T-helper 17 cell (primary cell): Measurements from ENCODE around the gene FAM174B. TPM values are rescaled to one million over a fixed set of nuclear protein-coding genes. Genes with fewer than 3 reads are reported as not detected.

Experiments
- ATAC-seq: fragments of 150-1000 bp; cut with Tn5 transposase; 2 replicates; pipeline ENCODE4 v1.10.0; 2021; ENCODE audit warnings: mild to moderate bottlenecking, moderate library complexity
- DNase-seq, 3 donors: peaks; one replicate each; pipeline versions ENCODE4 v3.0.0 to v3.0.0-alpha.2; 2020 to 2021
- H3K9me3 ChIP-seq: one replicate; pipeline ENCODE4 v1.7.0; 2013; ENCODE audit warnings: low read length, mild to moderate bottlenecking; ENCODE audit not compliant: control insufficient read depth, poor library complexity, severe bottlenecking
- H3K27ac Mint-ChIP-seq: one replicate; pipeline ENCODE4 v1.8.0; 2022; ENCODE audit warnings: mild to moderate bottlenecking, moderate library complexity, mixed read lengths
- H3K27me3 Mint-ChIP-seq: one replicate; pipeline ENCODE4 v1.8.0; 2022; ENCODE audit warnings: mixed read lengths
- H3K36me3 Mint-ChIP-seq: one replicate; pipeline ENCODE4 v1.8.0; 2022; ENCODE audit warnings: low read depth, mixed read lengths
- H3K4me1 Mint-ChIP-seq: one replicate; pipeline ENCODE4 v1.8.0; 2022; ENCODE audit warnings: mild to moderate bottlenecking, mixed read lengths
- H3K4me3 Mint-ChIP-seq: one replicate; pipeline ENCODE4 v1.8.0; 2022; ENCODE audit warnings: mild to moderate bottlenecking, moderate library complexity, mixed read lengths
- total RNA-seq, 4 donors: library from RNA in 2 of 4; stranded (reverse) in 2 of 4; gene quantifications; one replicate each; pipeline ENCODE4 v1.2.3 and lab custom pipeline; 2022 to 2026

FAM174B gene
- total RNA-seq, 2 donors from 2014 or later, result 3.5 to 4.3 TPM

DNA sequence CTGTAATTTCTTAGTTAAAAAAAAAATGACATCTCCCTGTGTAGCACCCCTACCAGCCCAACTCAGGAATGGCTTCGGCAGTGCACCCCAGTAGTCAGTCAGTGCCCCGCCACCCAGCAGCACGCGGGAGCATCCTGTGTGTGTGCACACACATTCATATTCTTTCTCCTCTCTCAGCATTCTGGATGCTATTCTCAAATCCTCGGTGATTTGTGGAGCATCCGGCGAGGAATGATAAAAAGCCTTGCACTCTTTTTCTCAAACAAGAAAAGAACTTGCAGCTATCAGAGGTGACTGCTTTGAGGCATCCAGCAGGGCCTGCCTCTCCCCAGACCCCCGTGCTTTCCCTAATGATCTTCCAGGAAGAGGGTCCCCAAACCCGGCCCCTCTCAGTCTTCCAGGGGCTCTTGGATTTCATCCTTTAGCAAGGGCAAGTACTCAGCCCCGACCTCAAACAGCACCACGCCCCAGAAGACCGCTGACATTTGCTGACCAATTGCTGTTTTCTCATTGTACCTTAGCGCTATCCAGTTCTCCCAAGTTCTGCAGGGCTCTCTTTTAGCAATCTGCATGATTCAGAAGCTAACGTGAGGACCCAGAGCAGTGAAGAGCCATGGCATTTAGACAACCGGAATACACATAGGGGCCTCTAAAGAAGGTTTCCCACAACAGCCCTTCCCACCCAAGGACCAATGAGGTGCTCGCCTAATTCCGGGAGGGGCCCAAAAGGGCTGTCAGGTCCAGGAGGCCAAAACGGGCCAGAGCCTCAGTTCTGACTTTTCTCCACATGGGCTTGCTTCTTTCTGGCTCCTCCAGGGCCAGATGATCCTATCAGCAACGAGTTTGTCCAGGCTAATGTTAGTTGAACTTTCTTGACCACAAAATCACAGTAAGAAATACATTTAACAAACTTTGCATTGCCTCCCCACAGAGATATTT, 72.2 kb downstream of the FAM174B start:
- H3K36me3 Mint-ChIP-seq, result no peaks in the 10 kb centered on the region
- no peak for DNase-seq
- H3K4me3 Mint-ChIP-seq, result no peak overlapping the region
- no peak for ATAC-seq
- peaks cover 52% of the 10 kb centered on the region for H3K27me3 Mint-ChIP-seq
- peaks cover 2% of the 10 kb centered on the region for H3K4me1 Mint-ChIP-seq
- H3K27ac Mint-ChIP-seq, result no peak overlapping the region
- H3K9me3 ChIP-seq, result no peaks in the 10 kb centered on the region

DNA sequence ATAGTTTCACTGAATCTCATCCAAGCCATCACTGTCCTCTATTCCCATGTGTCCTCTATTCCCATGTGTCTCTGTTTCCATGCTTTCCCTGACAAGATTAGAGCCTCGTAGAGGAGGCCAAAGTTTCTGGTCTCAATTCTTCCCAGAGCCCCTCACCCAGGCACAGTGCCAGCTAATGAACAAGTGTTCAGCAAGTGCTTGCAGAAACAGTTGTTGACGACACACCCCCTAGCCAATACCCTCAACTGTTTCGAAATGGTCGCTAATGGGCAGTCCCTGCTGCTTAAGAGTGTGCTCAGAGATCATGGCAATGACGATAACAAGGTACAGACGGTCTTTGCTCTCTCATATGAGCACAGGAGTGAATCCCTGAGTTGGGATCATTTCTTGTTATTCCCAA, 73.4 kb downstream of the FAM174B start:
- DNase-seq, result no peak
- peaks cover 2% of the 10 kb centered on the region for H3K4me1 Mint-ChIP-seq
- no peaks in the 10 kb centered on the region for H3K9me3 ChIP-seq
- H3K4me3 Mint-ChIP-seq, result no peak overlapping the region
- ATAC-seq, result no peak
- H3K27ac Mint-ChIP-seq, result no peak overlapping the region
- H3K27me3 Mint-ChIP-seq, result peaks cover 49% of the 10 kb centered on the region
- no peaks in the 10 kb centered on the region for H3K36me3 Mint-ChIP-seq

DNA sequence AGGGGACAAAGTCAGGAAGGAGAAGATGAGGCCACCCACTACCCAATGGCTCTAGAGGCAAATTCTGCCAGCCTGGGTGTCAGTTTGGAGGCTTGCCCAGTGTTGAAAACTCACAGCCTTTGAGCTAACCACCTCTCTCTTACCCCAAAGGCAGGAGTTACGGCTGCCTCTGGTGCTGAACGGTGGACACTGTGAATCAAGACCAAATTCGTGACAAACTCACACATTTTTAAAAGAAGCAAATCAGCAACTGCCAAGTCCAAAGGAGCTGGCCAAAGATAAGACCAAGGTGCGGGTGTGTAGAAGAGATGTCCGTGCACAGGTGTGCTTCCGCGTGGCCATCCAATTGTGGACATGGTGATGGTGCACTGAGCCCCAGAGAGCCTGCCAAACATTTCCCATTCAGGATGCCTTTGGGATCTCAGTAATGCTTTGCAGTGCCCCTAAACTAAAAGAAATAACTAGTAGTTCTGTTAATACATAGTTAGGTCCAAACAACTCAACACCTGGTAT, 74.6 kb downstream of the FAM174B start:
- no peaks in the 10 kb centered on the region for H3K9me3 ChIP-seq
- Mint-ChIP-seq H3K27me3 (peaks cover 44% of the 10 kb centered on the region), H3K27ac (no peak overlapping the region), H3K36me3 (no peaks in the 10 kb centered on the region), H3K4me1 (peaks cover 2% of the 10 kb centered on the region), H3K4me3 (no peak overlapping the region)
- DNase-seq (no peak), ATAC-seq (no peak)

DNA sequence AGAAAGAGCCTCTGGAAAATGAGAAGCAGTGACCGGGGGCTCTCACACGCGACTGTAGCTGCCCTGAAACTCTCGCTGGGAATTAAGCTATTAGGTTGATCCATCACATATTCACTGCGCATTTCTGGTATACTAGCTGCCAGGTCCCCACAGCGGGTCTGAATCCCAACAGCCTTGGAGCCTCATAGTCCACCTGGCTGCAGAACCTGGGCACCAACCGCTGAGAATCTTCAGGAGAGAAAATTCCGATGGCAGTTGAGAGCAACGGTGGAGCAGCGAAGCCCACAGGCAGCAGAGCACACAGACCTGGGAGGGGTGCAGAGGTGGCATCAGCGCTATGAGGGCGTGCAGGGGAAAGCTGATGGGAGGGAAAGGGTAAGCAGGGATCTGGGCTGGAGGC, 75.1 kb downstream of the FAM174B start:
- DNase-seq, result no peak
- H3K9me3 ChIP-seq, result no peaks in the 10 kb centered on the region
- Mint-ChIP-seq H3K4me3 (no peak overlapping the region), H3K4me1 (peaks cover under 1% of the 10 kb centered on the region), H3K27me3 (peaks cover 41% of the 10 kb centered on the region), H3K27ac (no peak overlapping the region), H3K36me3 (no peaks in the 10 kb centered on the region)
- no peak for ATAC-seq

DNA sequence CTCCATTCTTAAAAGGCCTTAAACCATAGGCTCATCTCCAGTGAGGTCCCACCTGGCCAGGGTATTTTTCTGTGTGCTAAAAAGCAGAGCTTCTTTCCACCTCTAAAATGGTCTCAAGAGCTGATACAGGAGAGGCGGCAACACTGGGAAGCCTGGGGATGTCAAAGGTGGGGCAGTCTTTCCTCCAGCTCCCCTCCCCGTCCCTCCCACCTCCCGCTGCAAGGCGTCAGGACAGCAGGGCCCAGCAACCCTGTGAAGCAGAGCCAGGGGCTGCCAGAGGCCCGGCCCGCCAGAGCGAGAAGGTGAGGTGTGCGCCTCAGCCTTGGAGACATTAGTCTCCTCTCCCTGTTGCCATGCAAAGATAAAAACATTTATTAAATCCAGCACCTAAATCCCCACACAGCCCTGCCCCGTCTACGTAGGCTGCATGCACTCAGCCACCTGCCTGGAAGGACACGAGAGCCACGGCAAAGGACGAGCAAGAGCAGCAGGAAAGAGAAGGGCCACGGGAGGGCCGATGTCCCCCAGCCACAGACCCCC, 75.6 kb downstream of the FAM174B start:
- DNase-seq, result no peak
- no peak for ATAC-seq
- H3K4me3 Mint-ChIP-seq, result no peak overlapping the region
- H3K27ac Mint-ChIP-seq, result no peak overlapping the region
- H3K9me3 ChIP-seq, result no peaks in the 10 kb centered on the region
- peaks cover 36% of the 10 kb centered on the region for H3K27me3 Mint-ChIP-seq
- H3K4me1 Mint-ChIP-seq, result no peaks in the 10 kb centered on the region
- H3K36me3 Mint-ChIP-seq, result no peaks in the 10 kb centered on the region

DNA sequence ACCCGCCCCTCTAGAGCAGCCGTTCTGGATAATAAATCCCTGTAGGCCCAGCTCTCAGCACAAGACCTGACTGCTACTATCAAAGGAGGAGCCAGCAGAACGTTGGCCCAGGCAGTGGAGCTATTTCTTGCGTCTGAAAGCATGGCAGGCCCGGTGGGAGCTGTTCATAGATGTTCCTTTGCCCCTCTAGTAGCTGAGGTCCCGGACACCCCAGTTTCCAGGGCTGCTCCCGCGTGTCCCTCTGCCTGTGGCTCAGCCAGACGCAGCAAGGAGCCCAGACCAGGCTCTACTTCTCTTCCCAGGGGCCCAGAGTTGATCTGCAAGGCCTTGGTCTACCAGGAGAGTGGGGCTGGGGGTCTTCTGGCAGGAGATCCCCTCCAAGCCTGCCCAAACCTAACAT, 76.1 kb downstream of the FAM174B start:
- H3K36me3 Mint-ChIP-seq, result no peaks in the 10 kb centered on the region
- no peaks in the 10 kb centered on the region for H3K4me1 Mint-ChIP-seq
- peaks cover 36% of the 10 kb centered on the region for H3K27me3 Mint-ChIP-seq
- no peak overlapping the region for H3K27ac Mint-ChIP-seq
- no peak for ATAC-seq
- no peak overlapping the region for H3K4me3 Mint-ChIP-seq
- no peak for DNase-seq
- H3K9me3 ChIP-seq, result no peaks in the 10 kb centered on the region

DNA sequence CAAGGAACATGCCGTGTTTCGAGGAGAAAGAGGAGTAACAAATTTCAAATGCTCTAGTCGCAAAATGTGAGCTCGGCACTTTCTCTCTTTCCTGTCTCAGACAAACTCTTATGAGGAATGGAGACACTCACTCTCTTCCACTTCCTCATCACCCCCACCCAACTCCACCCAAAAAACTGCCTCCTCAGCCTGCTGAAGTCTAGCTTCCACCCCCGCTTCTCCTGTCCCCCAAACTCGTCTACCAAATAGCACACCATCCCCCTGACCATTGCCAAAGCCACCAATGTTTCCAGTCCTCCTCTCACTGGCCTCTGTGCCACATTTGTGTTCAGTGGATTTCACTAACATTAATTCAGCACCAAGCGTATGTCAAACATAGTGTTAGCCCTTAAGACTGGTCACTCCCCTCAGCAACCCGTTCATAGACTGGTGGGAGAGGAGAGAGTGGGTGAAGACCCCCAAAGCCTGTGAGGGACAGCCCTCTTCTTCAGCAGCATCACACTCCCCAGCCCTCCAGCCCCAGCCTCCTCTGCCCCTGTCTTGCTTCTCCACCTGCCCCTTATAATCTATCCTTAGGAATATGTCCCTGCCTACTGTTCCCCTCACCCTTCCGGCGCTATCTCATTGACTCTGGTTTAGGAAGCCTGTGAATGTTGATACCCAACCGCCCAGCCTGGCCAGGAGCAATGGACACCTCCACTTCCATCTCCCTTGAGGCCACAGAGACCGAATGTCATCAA, 77.3 kb downstream of the FAM174B start:
- no peaks in the 10 kb centered on the region for H3K9me3 ChIP-seq
- ATAC-seq (no peak), DNase-seq (no peak)
- Mint-ChIP-seq H3K27ac (no peak overlapping the region), H3K27me3 (peaks cover 44% of the 10 kb centered on the region), H3K36me3 (no peaks in the 10 kb centered on the region), H3K4me1 (no peaks in the 10 kb centered on the region), H3K4me3 (no peak overlapping the region)

DNA sequence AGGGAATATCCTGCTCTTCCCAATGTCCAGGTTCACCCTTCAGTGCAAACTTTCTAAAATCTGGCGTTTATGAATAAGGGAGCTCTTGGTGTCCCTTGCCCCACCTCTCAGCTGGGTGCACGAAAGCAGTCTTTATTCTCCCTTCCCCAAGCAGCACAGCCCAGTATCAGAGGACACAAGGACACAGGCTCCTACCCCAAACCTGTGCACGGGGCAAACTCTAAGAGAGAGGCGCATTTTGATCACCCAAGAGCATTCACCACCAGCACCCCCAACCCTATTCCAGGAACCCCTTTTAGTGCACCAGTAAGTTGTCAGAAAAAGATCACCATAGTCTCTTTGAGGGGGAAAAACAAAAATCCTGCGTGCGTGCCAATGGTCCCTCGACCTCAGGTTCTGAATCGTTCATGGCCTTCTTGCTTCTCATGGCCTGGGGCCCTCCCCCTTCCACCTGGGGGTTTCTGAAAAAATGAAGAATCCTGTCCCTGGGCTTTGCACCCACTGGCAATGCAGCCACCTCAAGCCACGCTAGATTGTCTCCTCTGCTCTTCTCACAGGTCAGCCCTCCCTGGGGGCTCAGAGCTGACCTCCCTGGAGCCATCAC, 78.9 kb downstream of the FAM174B start:
- Mint-ChIP-seq H3K27me3 (peaks cover 43% of the 10 kb centered on the region), H3K4me1 (no peaks in the 10 kb centered on the region), H3K4me3 (no peak overlapping the region), H3K27ac (no peak overlapping the region), H3K36me3 (no peaks in the 10 kb centered on the region)
- DNase-seq (no peak), ATAC-seq (no peak)
- no peaks in the 10 kb centered on the region for H3K9me3 ChIP-seq

DNA sequence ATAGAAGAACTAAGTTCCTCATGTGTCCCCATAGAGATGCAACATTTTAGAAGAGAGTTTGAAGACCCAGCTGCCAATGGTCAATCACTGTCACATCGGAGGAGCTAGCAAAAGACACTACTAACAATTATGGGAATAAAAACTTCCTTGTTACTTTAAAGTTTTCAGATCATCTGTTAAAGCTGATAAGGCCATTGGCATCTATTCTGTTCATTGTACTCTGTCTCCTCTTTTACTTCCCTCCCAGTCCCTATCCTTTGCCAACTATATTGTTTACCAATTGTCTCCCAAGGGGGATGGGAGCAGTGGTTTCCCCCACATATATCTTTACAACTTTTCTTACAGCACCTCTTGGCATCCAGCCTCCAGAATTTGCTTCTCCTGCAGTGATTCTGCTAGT, 81.0 kb downstream of the FAM174B start:
- H3K4me1 Mint-ChIP-seq, result no peaks in the 10 kb centered on the region
- DNase-seq, result no peak
- no peak overlapping the region for H3K27ac Mint-ChIP-seq
- no peak overlapping the region for H3K4me3 Mint-ChIP-seq
- H3K9me3 ChIP-seq, result no peaks in the 10 kb centered on the region
- H3K36me3 Mint-ChIP-seq, result no peaks in the 10 kb centered on the region
- H3K27me3 Mint-ChIP-seq, result peaks cover 57% of the 10 kb centered on the region
- no peak for ATAC-seq

DNA sequence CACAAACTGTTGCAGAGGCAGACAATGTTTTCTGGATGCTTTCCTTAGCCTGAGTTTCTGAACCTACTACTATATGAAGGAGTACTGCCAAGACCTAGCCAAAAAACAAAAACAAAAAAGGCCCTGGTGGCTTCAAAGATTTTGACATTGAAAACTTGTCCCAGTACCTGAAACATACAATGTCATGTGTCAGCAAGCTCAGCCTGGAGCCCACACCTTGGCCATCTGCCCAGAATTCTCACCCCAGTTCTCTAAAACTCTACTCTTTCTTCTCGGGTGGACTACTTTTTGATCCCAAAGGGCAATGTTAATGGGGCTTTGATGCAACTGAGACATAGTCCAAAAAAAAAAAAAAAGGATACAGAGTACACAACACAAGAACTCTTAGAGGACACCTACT, 81.4 kb downstream of the FAM174B start:
- no peak for ATAC-seq
- no peak for DNase-seq
- Mint-ChIP-seq H3K36me3 (no peaks in the 10 kb centered on the region), H3K27ac (no peak overlapping the region), H3K27me3 (peaks cover 57% of the 10 kb centered on the region), H3K4me1 (no peaks in the 10 kb centered on the region), H3K4me3 (no peak overlapping the region)
- no peaks in the 10 kb centered on the region for H3K9me3 ChIP-seq

DNA sequence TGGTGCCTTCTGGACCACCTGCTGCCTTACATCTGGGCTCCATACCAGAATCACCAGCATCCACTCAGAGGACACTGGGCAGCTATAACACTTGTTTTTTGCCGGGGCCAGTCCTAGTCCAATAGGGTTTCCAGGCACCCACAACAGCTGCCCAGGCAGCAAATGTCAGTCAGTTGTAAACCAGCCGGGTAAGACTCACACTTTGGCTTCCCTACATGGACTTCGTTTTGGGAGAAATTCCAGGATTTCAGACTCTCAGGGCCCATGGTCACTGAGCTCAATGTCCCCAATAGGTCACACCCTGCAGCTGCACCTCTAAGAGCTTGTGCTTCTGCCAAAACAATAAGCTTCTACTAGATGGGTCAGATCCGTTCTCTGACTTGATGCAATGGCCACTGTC, 83.8 kb downstream of the FAM174B start:
- ATAC-seq (no peak), DNase-seq (no peak)
- Mint-ChIP-seq H3K4me3 (no peak overlapping the region), H3K4me1 (no peaks in the 10 kb centered on the region), H3K36me3 (no peaks in the 10 kb centered on the region), H3K27me3 (peaks cover 52% of the 10 kb centered on the region), H3K27ac (no peak overlapping the region)
- no peaks in the 10 kb centered on the region for H3K9me3 ChIP-seq

DNA sequence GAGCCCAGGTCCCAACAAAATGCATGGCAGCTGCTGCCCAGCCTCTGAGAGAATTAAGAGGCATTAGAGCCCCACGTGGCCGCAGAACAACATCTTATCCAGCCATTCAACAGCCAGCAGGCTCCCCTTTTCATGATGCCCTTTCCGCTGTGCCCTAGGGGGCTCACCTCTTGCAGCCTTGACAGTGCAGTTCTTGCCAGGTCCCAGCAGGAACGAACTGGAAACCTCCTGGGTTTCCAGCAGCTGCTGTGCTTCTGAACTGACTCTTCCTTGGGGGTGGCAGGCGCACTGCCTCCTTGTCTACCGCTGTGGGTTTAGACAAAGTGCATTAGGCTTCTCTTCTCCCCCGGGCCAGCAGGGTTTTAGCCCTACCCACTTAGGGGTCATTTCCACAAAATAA, 85.2 kb downstream of the FAM174B start:
- H3K9me3 ChIP-seq, result no peaks in the 10 kb centered on the region
- H3K4me3 Mint-ChIP-seq, result no peak overlapping the region
- H3K27me3 Mint-ChIP-seq, result peaks cover 49% of the 10 kb centered on the region
- H3K4me1 Mint-ChIP-seq, result no peaks in the 10 kb centered on the region
- DNase-seq (no peak), ATAC-seq (no peak)
- no peaks in the 10 kb centered on the region for H3K36me3 Mint-ChIP-seq
- H3K27ac Mint-ChIP-seq, result no peak overlapping the region

DNA sequence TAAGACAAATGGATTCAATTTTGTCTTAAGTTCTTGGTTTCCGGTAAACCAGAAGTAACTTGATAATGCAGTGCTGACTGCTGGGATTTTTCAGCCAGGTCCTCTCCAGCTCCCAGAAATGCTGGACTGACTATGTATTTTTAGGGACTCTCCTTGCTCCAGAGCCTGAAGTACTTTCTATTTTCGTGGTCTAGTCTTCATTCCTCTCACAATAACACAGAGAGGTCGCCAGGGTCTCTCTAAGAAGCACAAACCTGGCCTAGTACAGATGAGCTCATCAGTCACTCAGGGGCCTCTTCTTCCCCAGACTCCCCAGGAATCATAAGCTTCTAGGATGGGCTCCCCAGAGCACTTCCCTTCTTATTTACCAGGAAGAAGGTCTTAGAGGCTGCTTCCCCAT, 85.8 kb downstream of the FAM174B start:
- no peak for DNase-seq
- Mint-ChIP-seq H3K4me3 (no peak overlapping the region), H3K4me1 (no peaks in the 10 kb centered on the region), H3K36me3 (no peaks in the 10 kb centered on the region), H3K27ac (no peak overlapping the region), H3K27me3 (peaks cover 46% of the 10 kb centered on the region)
- no peak for ATAC-seq
- H3K9me3 ChIP-seq, result no peaks in the 10 kb centered on the region
